HepG2 (cell line): ENCODE data around the gene CTRB2. TPM values are rescaled to one million over a fixed set of nuclear protein-coding genes. Genes with fewer than 3 reads are reported as not detected.

ENCODE experiments used
- CTCF ChIP-seq: sonication (generic); formaldehyde crosslinking; IDR thresholded peaks from 2 replicates; pipeline ENCODE4 v1.5.0; 2020; ENCODE audit warnings: mild to moderate bottlenecking, missing genetic modification reagents, moderate library complexity
- DR1 ChIP-seq: sonication (generic); formaldehyde crosslinking; IDR thresholded peaks from 2 replicates; pipeline ENCODE4 v1.8.0; 2021; ENCODE audit warnings: mild to moderate bottlenecking, missing genetic modification reagents, inconsistent platforms
- HOXA7 ChIP-seq: sonication (generic); formaldehyde crosslinking; IDR thresholded peaks from 2 replicates; pipeline ENCODE4 v1.8.1; 2022; ENCODE audit warnings: mild to moderate bottlenecking, missing genetic modification reagents, moderate library complexity
- IKZF4 ChIP-seq: sonication (generic); formaldehyde crosslinking; IDR thresholded peaks from 2 replicates; pipeline ENCODE4 v1.5.1; 2020; ENCODE audit warnings: borderline replicate concordance, mild to moderate bottlenecking, low read depth, missing genetic modification reagents; ENCODE audit errors: not compliant biosample characterization
- MTERF4 ChIP-seq: sonication (generic); formaldehyde crosslinking; IDR thresholded peaks from 2 replicates; pipeline ENCODE4 v1.8.0; 2023; ENCODE audit warnings: mild to moderate bottlenecking, missing genetic modification reagents
- MXD3 ChIP-seq: IDR thresholded peaks from 2 replicates; pipeline ENCODE4 v1.6.1; 2016; ENCODE audit warnings: mild to moderate bottlenecking, missing biosample characterization, missing genetic modification reagents
- POLR2AphosphoS2 ChIP-seq: IDR thresholded peaks from 2 replicates; pipeline ENCODE4 v1.6.1; 2011; ENCODE audit warnings: low read depth, low read length, improper control_type of control experiment
- PREB ChIP-seq: sonication (generic); formaldehyde crosslinking; IDR thresholded peaks from 2 replicates; pipeline ENCODE4 v1.4.0; 2020; ENCODE audit warnings: missing genetic modification reagents
- RBFOX2 ChIP-seq: fragments of 200-400 bp; formaldehyde crosslinking; IDR thresholded peaks from 2 replicates; pipeline ENCODE4 v1.6.1; 2017; ENCODE audit warnings: low read depth, mild to moderate bottlenecking, low read length
- RFXAP ChIP-seq: sonication (generic); formaldehyde crosslinking; IDR thresholded peaks from 2 replicates; pipeline ENCODE4 v1.4.0; 2020; ENCODE audit warnings: missing genetic modification reagents, borderline replicate concordance
- SAP130 ChIP-seq: IDR thresholded peaks from 2 replicates; pipeline ENCODE4 v1.6.1; 2016; ENCODE audit warnings: low read depth
- SMAD1 ChIP-seq: sonication (generic); formaldehyde crosslinking; IDR thresholded peaks from 2 replicates; pipeline ENCODE4 v1.4.0; 2020; ENCODE audit warnings: missing genetic modification reagents, low read depth, mild to moderate bottlenecking, borderline replicate concordance
- SOX13 ChIP-seq, 3 experiments: fragments of 450-650 bp in 1 of 3; sonication (generic) in 1 of 3; formaldehyde crosslinking in 1 of 3; IDR thresholded peaks in 2 of 3; conservative IDR thresholded peaks in 1 of 3; 2 replicates each; pipeline versions ENCODE4 v1.5.0 to v1.6.1; 2016 to 2020; ENCODE audit warnings: antibody characterized with exemption in 1 of 3, mild to moderate bottlenecking in 1 of 3, missing compliant biosample characterization in 1 of 3, missing genetic modification reagents in 1 of 3, moderate library complexity in 1 of 3
- SOX5 ChIP-seq: IDR thresholded peaks from 2 replicates; pipeline ENCODE4 v1.6.1; 2016; ENCODE audit warnings: borderline replicate concordance
- THAP7 ChIP-seq: sonication (generic); formaldehyde crosslinking; IDR thresholded peaks from 2 replicates; pipeline ENCODE4 v1.8.1; 2023; ENCODE audit warnings: mild to moderate bottlenecking, missing genetic modification reagents
- TMF1 ChIP-seq: sonication (generic); formaldehyde crosslinking; IDR thresholded peaks from 2 replicates; pipeline ENCODE4 v1.8.1; 2022; ENCODE audit warnings: low read depth, missing genetic modification reagents
- ZNF446 ChIP-seq: sonication (generic); formaldehyde crosslinking; IDR thresholded peaks from 2 replicates; pipeline ENCODE4 v1.5.0; 2020; ENCODE audit warnings: mild to moderate bottlenecking, missing genetic modification reagents
- ZNF569 ChIP-seq: sonication (generic); formaldehyde crosslinking; IDR thresholded peaks from 2 replicates; pipeline ENCODE4 v1.5.0; 2020; ENCODE audit warnings: mild to moderate bottlenecking, missing genetic modification reagents, moderate library complexity, borderline replicate concordance
- ZNF580 ChIP-seq: IDR thresholded peaks from 2 replicates; pipeline ENCODE4 v1.6.1; 2016; ENCODE audit warnings: low read depth, borderline replicate concordance
- ZNF704 ChIP-seq: sonication (generic); formaldehyde crosslinking; IDR thresholded peaks from 2 replicates; pipeline ENCODE4 v1.8.1; 2023; ENCODE audit warnings: mild to moderate bottlenecking, inconsistent platforms, moderate library complexity, missing genetic modification reagents, borderline replicate concordance
- polyA plus RNA-seq, 8 experiments: library from polyadenylated mRNA; depleted of rRNA in 3 of 8; stranded (reverse) in 7 of 8; unstranded in 1 of 8; fragments of >200 nt; fragmentation: Illumina TruSeq in 4 of 8; extraction: Trizol in 4 of 8; gene quantifications; 2 replicates each; pipeline versions ENCODE4 v1.2.1 to v1.2.3, GENCODE V29; 2011 to 2016; ENCODE audit warnings: low read depth in 4 of 8, missing spikeins in 1 of 8, mixed read lengths in 1 of 8; ENCODE audit not compliant: insufficient read depth in 1 of 8
- total RNA-seq, 5 experiments: library from RNA; depleted of rRNA; stranded (reverse); fragments of >200 nt; fragmentation: Illumina TruSeq; extraction: Trizol; gene quantifications; 2 replicates each; pipeline ENCODE4 v1.2.3, GENCODE V29; 2016; ENCODE audit warnings: low read depth in 1 of 5

Gene CTRB2
- total and polyA plus RNA-seq, 2 of the 13 experiments (the other 11 are each of a cell fraction or from before 2014, with no cell fraction given): 0.13 TPM; not detected in 1

- TF ChIP-seq DR1 (CRISPR knock-in tag) (peak; percentile 86), PREB (CRISPR knock-in tag) (no peak), SMAD1 (no peak; the same call in 1 of the 2 replicates), SAP130 (CRISPR knock-in tag) (peak; percentile 96), MTERF4 (CRISPR knock-in tag) (peak; percentile 87; the same call in 1 of the 2 replicates), TMF1 (CRISPR knock-in tag) (0 out of 2 replicates have a peak, but pooled peaks have one; percentile 68), HOXA7 (CRISPR knock-in tag) (no peak), SOX13 (IDR thresholded peaks at IDR 0.05) (no peak), SOX13 (CRISPR knock-in tag; conservative IDR thresholded peaks at IDR 0.05 in 1 of 2, IDR thresholded peaks at IDR 0.05 in 1 of 2) (peak in 1 of 2 experiments; percentile 81; a peak in 2 of 4 replicates), ZNF704 (peak; percentile 43), POLR2AphosphoS2 (no peak), THAP7 (CRISPR knock-in tag) (peak; percentile 82), CTCF (CRISPR knock-in tag) (peak; percentile 32), RBFOX2 (peak; percentile 98), RFXAP (CRISPR knock-in tag) (0 out of 2 replicates have a peak, but pooled peaks have one; percentile 56), MXD3 (CRISPR knock-in tag) (peak; percentile 90), ZNF580 (peak; percentile 91; the same call in 1 of the 2 replicates), ZNF446 (no peak), IKZF4 (CRISPR knock-in tag) (peak; percentile 63), SOX5 (peak; percentile 83; the same call in 1 of the 2 replicates), ZNF569 (CRISPR knock-in tag) (peak; percentile 75; the same call in 1 of the 2 replicates)
These were observed 38.1 kb upstream of the CTRB2 start (continued) for GRCh38 chr16:75244844-75245758.
